Stimulated activated CD8-positive, alpha-beta memory T cell treated with anti-CD3 and anti-CD28 coated beads, Interleukin-15, amount 100 ng/mL, for 4 hours (primary cell): ENCODE results near the gene CIROP.

Experiments used
- DNase-seq, 2 donors: peaks; one replicate each; pipeline ENCODE4 v3.0.0-alpha.2; 2020; ENCODE audit warnings: low read depth in 2 of 2

The CIROP gene

GRCh38 chr14:23051141-23052057, 53.4 kb downstream of the CIROP start:
- no peak for DNase-seq
